Keratinocyte (primary cell): ENCODE data around the gene RAB14. TPM values are rescaled to one million over a fixed set of nuclear protein-coding genes. Genes with fewer than 3 reads are reported as not detected.

Experiments used
- DNase-seq: peaks from one replicate; pipeline ENCODE4 v3.0.0-alpha.2; 2011; ENCODE audit warnings: low read depth, missing footprints, low spot score
- FAIRE-seq: peaks from 2 replicates; lab custom pipeline; 2011; peaks lifted over from hg19 to GRCh38; lab: Jason Lieb, UNC
- H2AFZ ChIP-seq: 2 replicates; pipeline ENCODE4 v1.6.0; 2012; ENCODE audit warnings: low read length, control low read depth, inconsistent platforms; ENCODE audit not compliant: control insufficient read depth
- H3K27ac ChIP-seq: 2 replicates; pipeline ENCODE4 v1.5.1; 2011; ENCODE audit warnings: low read length; ENCODE audit not compliant: control insufficient read depth, insufficient read depth
- H3K27me3 ChIP-seq: 3 replicates; pipeline ENCODE4 v1.6.0; 2011; ENCODE audit warnings: low read length; ENCODE audit not compliant: control insufficient read depth, insufficient read depth; ENCODE audit errors: extremely low read depth
- H3K36me3 ChIP-seq, 2 experiments: 2 replicates in 1 of 2; 3 replicates in 1 of 2; pipeline ENCODE4 v1.5.1; 2011; ENCODE audit warnings: low read length in 2 of 2, mild to moderate bottlenecking in 1 of 2; ENCODE audit not compliant: control insufficient read depth in 2 of 2, insufficient read depth in 2 of 2; ENCODE audit errors: extremely low read depth in 1 of 2
- H3K4me1 ChIP-seq: 3 replicates; pipeline ENCODE4 v1.5.1; 2011; ENCODE audit warnings: low read length; ENCODE audit not compliant: control insufficient read depth, insufficient read depth; ENCODE audit errors: extremely low read depth
- H3K4me2 ChIP-seq: 3 replicates; pipeline ENCODE4 v1.6.0; 2011; ENCODE audit warnings: low read depth, low read length; ENCODE audit not compliant: control insufficient read depth, insufficient read depth; ENCODE audit errors: extremely low read depth
- H3K4me3 ChIP-seq, 3 experiments: fragments of 200-600 bp in 1 of 3; sonication (generic) in 1 of 3; 2 replicates in 2 of 3; 3 replicates in 1 of 3; pipeline ENCODE4 v1.5.1; 2011 to 2016; ENCODE audit warnings: low read length in 3 of 3, mild to moderate bottlenecking in 3 of 3, control low read depth in 2 of 3, inconsistent platforms in 1 of 3, low read depth in 1 of 3, mixed read lengths in 1 of 3, mixed run types in 1 of 3, moderate library complexity in 1 of 3; ENCODE audit not compliant: control insufficient read depth in 2 of 3, insufficient read depth in 2 of 3; ENCODE audit errors: extremely low read depth in 1 of 3
- H3K79me2 ChIP-seq: 2 replicates; pipeline ENCODE4 v1.6.0; 2012; ENCODE audit warnings: low read length; ENCODE audit not compliant: control insufficient read depth, insufficient read depth
- H3K9ac ChIP-seq: 3 replicates; pipeline ENCODE4 v1.6.0; 2011; ENCODE audit warnings: low read length; ENCODE audit not compliant: control insufficient read depth, insufficient read depth; ENCODE audit errors: extremely low read depth
- H3K9me1 ChIP-seq: 3 replicates; pipeline ENCODE4 v1.6.0; 2011; ENCODE audit warnings: low read length; ENCODE audit not compliant: control insufficient read depth, insufficient read depth; ENCODE audit errors: extremely low read depth
- H3K9me3 ChIP-seq: 2 replicates; pipeline ENCODE4 v1.5.1; 2012; ENCODE audit warnings: low read depth, low read length; ENCODE audit not compliant: control insufficient read depth
- H4K20me1 ChIP-seq: 3 replicates; pipeline ENCODE4 v1.6.0; 2011; ENCODE audit warnings: low read length; ENCODE audit not compliant: control insufficient read depth, insufficient read depth; ENCODE audit errors: extremely low read depth
- CTCF ChIP-seq, 3 experiments: IDR thresholded peaks in 1 of 3; conservative IDR thresholded peaks in 1 of 3; optimal IDR thresholded peaks in 1 of 3; 2 replicates in 2 of 3; 3 replicates in 1 of 3; pipeline versions ENCODE3 to v1.5.1; 2011; ENCODE audit warnings: low read length in 3 of 3, mild to moderate bottlenecking in 3 of 3, moderate library complexity in 2 of 3, control low read depth in 1 of 3, inconsistent platforms in 1 of 3; ENCODE audit not compliant: insufficient read depth in 2 of 3; ENCODE audit errors: extremely low read depth in 1 of 3
- EZH2 ChIP-seq: IDR thresholded peaks from one replicate; pipeline ENCODE4 v1.6.1; 2012; ENCODE audit warnings: inconsistent platforms, mild to moderate bottlenecking, low read length, moderate library complexity
- dilution Hi-C: fragments of 300-500 bp; cut with MboI; formaldehyde crosslinking; loops from one replicate; pipeline ENCODE4 v1.7.0; 2020; ENCODE audit warnings: low sequenced_read_pairs; ENCODE audit not compliant: extremely low pct_ligation_motif_present
- polyA plus RNA-seq, 5 experiments: library from polyadenylated mRNA; depleted of rRNA in 3 of 5; stranded (reverse) in 3 of 5; stranded (forward) in 1 of 5; unstranded in 1 of 5; fragments of >200 nt; gene quantifications; 1 replicate in 1 of 5; 2 replicates in 3 of 5; 3 replicates in 1 of 5; pipeline versions ENCODE4 v1.2.1 to v1.2.3, GENCODE V29; 2011 to 2012; ENCODE audit warnings: missing spikeins in 2 of 5, low read depth in 1 of 5, low replicate concordance in 1 of 5

The RAB14 gene
- polyA plus RNA-seq, 1 donor (not counting 4 experiments of a cell fraction or from before 2014, with no cell fraction given), result 42.8 TPM

DNA sequence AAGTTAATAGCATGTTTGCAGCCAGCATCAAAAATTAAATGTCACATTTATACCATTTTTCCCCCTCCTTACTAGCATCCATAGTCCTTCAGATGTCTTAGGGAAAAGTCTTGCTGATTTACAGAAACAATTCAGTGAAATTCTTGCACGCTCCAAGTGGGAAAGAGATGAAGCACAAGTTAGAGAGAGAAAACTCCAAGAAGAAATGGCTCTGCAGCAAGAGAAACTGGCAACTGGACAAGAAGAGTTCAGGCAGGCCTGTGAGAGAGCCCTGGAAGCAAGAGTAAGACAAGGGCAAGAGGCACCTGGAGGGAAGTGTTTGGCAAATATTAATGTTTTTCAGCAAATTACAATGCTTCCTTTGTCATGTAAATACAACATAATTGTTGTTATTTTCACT is 60.4 kb downstream of the RAB14 start:
- H3K4me2 ChIP-seq, result no peak overlapping the region
- no peak overlapping the region for H2AFZ ChIP-seq
- H3K27ac ChIP-seq, result no peak overlapping the region
- no peak overlapping the region for H3K4me3 ChIP-seq
- dilution Hi-C loops, result no loop called here
- TF ChIP-seq CTCF (optimal IDR thresholded peaks at IDR 0.05 in 1 of 3, IDR thresholded peaks at IDR 0.05 in 1 of 3, conservative IDR thresholded peaks at IDR 0.05 in 1 of 3; ENCODE audit: extremely low read depth in 1 of 3, insufficient read depth in 2 of 3, low read length in 3 of 3), result no peak
- no peak for TF ChIP-seq EZH2
- H3K4me1 ChIP-seq, result peaks cover 32% of the 10 kb centered on the region
- H3K9me1 ChIP-seq, result no peaks in the 10 kb centered on the region
- no peaks in the 10 kb centered on the region for H3K79me2 ChIP-seq
- H3K36me3 ChIP-seq, result peaks cover 3 to 27% of the 10 kb centered on the region in 2 experiments
- no peak for DNase-seq
- H4K20me1 ChIP-seq, result no peaks in the 10 kb centered on the region
- H3K9ac ChIP-seq, result no peak overlapping the region
- peak; percentile 44 for FAIRE-seq
- H3K27me3 ChIP-seq, result no peaks in the 10 kb centered on the region
- H3K9me3 ChIP-seq, result no peaks in the 10 kb centered on the region

DNA sequence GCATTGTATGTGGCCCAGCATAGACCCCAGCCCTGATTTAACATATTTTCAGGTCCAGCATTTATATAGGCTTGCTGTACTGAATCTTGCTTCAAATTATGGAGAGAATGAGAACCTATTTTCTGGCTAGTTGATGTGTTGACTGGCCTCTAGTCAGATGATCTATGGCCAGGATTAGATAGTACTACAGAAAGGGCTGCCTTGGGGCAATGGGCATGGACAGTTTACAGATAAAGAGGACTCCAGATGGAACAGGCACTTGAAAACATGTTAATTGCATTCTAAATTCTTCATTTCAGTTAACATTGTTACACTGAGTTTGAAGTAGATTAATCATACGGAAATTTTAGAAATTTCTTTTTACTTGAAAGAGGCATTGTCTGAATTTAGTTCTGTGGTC is 61.5 kb downstream of the RAB14 start:
- Histone ChIP-seq H3K27ac (no peak overlapping the region), H3K4me2 (no peak overlapping the region), H3K9me1 (no peaks in the 10 kb centered on the region), H3K36me3 (peaks cover 3 to 25% of the 10 kb centered on the region in 2 experiments), H3K9ac (no peak overlapping the region), H2AFZ (no peak overlapping the region), H3K4me1 (peaks cover 32% of the 10 kb centered on the region), H3K4me3 (no peak overlapping the region), H3K79me2 (no peaks in the 10 kb centered on the region), H4K20me1 (no peaks in the 10 kb centered on the region), H3K27me3 (no peaks in the 10 kb centered on the region), H3K9me3 (no peaks in the 10 kb centered on the region)
- TF ChIP-seq EZH2, result no peak
- no peak for TF ChIP-seq CTCF (optimal IDR thresholded peaks at IDR 0.05 in 1 of 3, IDR thresholded peaks at IDR 0.05 in 1 of 3, conservative IDR thresholded peaks at IDR 0.05 in 1 of 3; ENCODE audit: extremely low read depth in 1 of 3, insufficient read depth in 2 of 3, low read length in 3 of 3)
- DNase-seq (no peak), FAIRE-seq (no peak)
- dilution Hi-C loops, result no loop called here
